Lung (tissue), 12 donors: ENCODE results near the gene FCGR2B. TPM values are rescaled to one million over a fixed set of nuclear protein-coding genes. Genes with fewer than 3 reads are reported as not detected.

ENCODE experiments used
- ATAC-seq: fragments of 200-7000 bp; cut with Tn5 transposase; one replicate; pipeline ENCODE4 v1.9.1; 2020; ENCODE audit warnings: moderate number of reproducible peaks; ENCODE audit not compliant: insufficient read depth, low FRiP score
- DNase-seq, 3 donors: peaks; one replicate each; pipeline ENCODE4 v3.0.0-alpha.2; 2013 to 2017
- H3K27ac ChIP-seq, 2 donors: one replicate each; pipeline ENCODE4 v1.5.1; 2013; ENCODE audit warnings: mild to moderate bottlenecking in 2 of 2, moderate library complexity in 2 of 2, control low read depth in 1 of 2, inconsistent platforms in 1 of 2, low read depth in 1 of 2, low read length in 1 of 2
- H3K27me3 ChIP-seq, 3 donors: one replicate each; pipeline ENCODE4 v1.5.1; 2013; ENCODE audit warnings: low read length in 2 of 3; ENCODE audit not compliant: control insufficient read depth in 3 of 3, insufficient read depth in 3 of 3
- H3K36me3 ChIP-seq, 4 donors: one replicate each; pipeline ENCODE4 v1.5.1; 2013; ENCODE audit warnings: low read length in 4 of 4, mild to moderate bottlenecking in 1 of 4, moderate library complexity in 1 of 4; ENCODE audit not compliant: control insufficient read depth in 4 of 4, insufficient read depth in 4 of 4
- H3K4me1 ChIP-seq, 5 donors: one replicate each; pipeline ENCODE4 v1.5.1; 2013; ENCODE audit warnings: low read length in 5 of 5, mild to moderate bottlenecking in 2 of 5, moderate library complexity in 1 of 5; ENCODE audit not compliant: control insufficient read depth in 5 of 5, insufficient read depth in 5 of 5
- H3K4me3 ChIP-seq: one replicate; pipeline ENCODE4 v1.5.1; 2013; ENCODE audit warnings: mild to moderate bottlenecking, control low read depth, moderate library complexity
- H3K9ac ChIP-seq, 2 donors: one replicate each; pipeline ENCODE4 v1.5.1; 2013; ENCODE audit warnings: low read length in 2 of 2, control low read depth in 1 of 2; ENCODE audit not compliant: insufficient read depth in 1 of 2
- H3K9me3 ChIP-seq, 4 donors: one replicate each; pipeline ENCODE4 v1.5.1; 2013; ENCODE audit warnings: low read length in 3 of 4, mild to moderate bottlenecking in 1 of 4, moderate library complexity in 1 of 4; ENCODE audit not compliant: control insufficient read depth in 4 of 4, insufficient read depth in 3 of 4
- WGBS, 2 donors: extraction: QIAGEN DNeasy Blood & Tissue Kit; methylation state at CpG; one replicate each; pipeline ENCODE4 v1.1.7; 2013; 5-methylcytosine and 5-hydroxymethylcytosine counted together
- polyA plus RNA-seq, 2 donors: library from polyadenylated mRNA; stranded (reverse); fragments of 200-250 nt; gene quantifications; one replicate each; pipeline ENCODE4 v1.2.1, GENCODE V29; 2013
- total RNA-seq, 2 donors: library from RNA; depleted of rRNA in 1 of 2; stranded (reverse); fragments of >200 nt in 1 of 2; gene quantifications; one replicate each; pipeline ENCODE4 v1.2.1, GENCODE V29; 2014 to 2021
- TF ChIP-seq, protein P1 (sequence below): IDR thresholded peaks from 2 replicates; pipeline ENCODE4 v1.5.1; 2012; ENCODE audit warnings: mild to moderate bottlenecking; ENCODE audit errors: control extremely low read depth, extremely low read depth
- donor health status: control.
- donor health status: control.
- donor health status: Bipolar disorder and iron deficiency.
- donor health status: healthy.
- donor health status: DM: yes; HTN: yes; CAD: no.

FCGR2B gene
- total and polyA plus RNA-seq, 4 donors = 6.8 to 12.3 (median 10.5) TPM

DNA sequence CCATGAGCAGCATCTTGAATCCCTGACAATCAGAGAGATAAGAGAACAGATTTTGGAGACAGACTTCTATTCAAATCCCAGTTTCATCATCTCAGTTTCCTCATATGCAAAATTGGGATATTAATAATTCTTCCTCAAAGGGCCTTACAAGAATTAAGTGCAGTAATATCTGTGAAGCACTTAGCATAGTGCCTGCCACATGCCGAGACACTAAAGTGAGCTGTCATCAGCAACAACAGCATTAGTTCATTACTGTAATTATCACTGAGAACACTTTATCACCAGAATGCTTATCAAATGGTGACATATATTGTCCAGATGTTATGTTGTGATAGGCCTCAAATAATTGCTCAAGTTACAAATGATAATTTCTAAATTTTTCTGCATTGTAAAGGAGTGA, 57.5 kb downstream of the FCGR2B start:
- Histone ChIP-seq H3K9me3 (peaks cover 0 to 2% (median 0%) of the 10 kb centered on the region in 4 donors), H3K27ac (no peak overlapping the region), H3K4me1 (peaks cover 0 to 5% (median 0%) of the 10 kb centered on the region in 5 donors), H3K27me3 (peaks cover 0 to 5% (median 2%) of the 10 kb centered on the region in 3 donors), H3K36me3 (no peaks in the 10 kb centered on the region), H3K9ac (no peak overlapping the region), H3K4me3 (no peak overlapping the region)
- 72 to 91% methylated on average over 1 of the region's 1 CpG for WGBS, 2 donors
- DNase-seq (no peak), ATAC-seq (no peak)
- TF ChIP-seq, protein P1, sequence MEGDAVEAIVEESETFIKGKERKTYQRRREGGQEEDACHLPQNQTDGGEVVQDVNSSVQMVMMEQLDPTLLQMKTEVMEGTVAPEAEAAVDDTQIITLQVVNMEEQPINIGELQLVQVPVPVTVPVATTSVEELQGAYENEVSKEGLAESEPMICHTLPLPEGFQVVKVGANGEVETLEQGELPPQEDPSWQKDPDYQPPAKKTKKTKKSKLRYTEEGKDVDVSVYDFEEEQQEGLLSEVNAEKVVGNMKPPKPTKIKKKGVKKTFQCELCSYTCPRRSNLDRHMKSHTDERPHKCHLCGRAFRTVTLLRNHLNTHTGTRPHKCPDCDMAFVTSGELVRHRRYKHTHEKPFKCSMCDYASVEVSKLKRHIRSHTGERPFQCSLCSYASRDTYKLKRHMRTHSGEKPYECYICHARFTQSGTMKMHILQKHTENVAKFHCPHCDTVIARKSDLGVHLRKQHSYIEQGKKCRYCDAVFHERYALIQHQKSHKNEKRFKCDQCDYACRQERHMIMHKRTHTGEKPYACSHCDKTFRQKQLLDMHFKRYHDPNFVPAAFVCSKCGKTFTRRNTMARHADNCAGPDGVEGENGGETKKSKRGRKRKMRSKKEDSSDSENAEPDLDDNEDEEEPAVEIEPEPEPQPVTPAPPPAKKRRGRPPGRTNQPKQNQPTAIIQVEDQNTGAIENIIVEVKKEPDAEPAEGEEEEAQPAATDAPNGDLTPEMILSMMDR = no peak

DNA sequence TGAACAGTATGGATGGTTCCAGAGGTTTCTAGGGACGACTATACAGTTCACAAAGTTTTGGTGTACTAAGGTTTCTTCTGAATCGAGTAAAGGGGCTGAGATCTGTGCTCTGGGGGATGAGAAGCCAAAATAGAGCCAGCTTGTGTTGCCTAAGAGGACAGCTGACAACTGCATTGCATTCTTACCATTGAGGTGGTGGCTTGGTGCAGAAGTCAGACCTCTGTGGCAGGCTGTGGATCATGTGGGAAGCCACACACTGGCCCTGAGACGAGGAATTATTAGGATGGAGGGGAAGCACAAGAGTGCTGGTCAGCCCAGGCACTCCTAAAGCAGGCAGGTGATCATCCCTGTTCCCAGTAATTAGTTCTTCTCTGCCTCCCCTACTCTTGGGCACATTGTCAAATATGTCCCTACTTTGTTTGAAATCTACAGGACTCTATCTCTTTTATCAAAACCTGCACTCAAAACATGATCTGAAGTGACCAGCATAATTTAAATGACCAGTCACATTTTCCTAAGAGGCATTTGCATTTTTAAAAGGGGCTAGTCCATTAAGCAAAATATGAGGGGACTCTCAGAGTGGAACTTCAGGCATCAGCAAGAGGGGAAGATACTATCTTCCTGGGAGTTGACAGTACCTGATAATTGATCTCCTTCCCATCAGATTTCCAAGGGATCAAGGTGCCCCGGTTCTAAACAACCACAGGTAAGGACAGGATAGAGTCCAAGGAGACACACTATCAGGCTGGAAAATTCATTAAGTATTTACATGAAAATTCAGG, 58.2 kb downstream of the FCGR2B start, which contains the start of gene FCRLB:
Gene FCRLB (plus strand): TSS at position 589 of the 782 bp plus-strand sequence. CDS start 1,129 bp downstream, outside the sequence.
- TF ChIP-seq, protein P1 = no peak
- H3K9ac ChIP-seq = no peak within 1 kb of the TSS
- ATAC-seq (no peak), DNase-seq (no peak)
- peaks cover 0 to 6% (median 0%) of the 10 kb centered on the region in 5 donors for H3K4me1 ChIP-seq
- H3K27me3 ChIP-seq = peaks cover 0 to 2% (median 1%) of the 10 kb centered on the region in 3 donors
- WGBS, 2 donors = 32 to 33% methylated on average over 4 of the region's 4 CpGs
- H3K9me3 ChIP-seq = peaks cover 0 to 2% (median 0%) of the 10 kb centered on the region in 4 donors
- H3K4me3 ChIP-seq = no peak within 1 kb of the TSS
- no peak within 1 kb of the TSS for H3K27ac ChIP-seq
- no peaks in the 10 kb centered on the region for H3K36me3 ChIP-seq

DNA sequence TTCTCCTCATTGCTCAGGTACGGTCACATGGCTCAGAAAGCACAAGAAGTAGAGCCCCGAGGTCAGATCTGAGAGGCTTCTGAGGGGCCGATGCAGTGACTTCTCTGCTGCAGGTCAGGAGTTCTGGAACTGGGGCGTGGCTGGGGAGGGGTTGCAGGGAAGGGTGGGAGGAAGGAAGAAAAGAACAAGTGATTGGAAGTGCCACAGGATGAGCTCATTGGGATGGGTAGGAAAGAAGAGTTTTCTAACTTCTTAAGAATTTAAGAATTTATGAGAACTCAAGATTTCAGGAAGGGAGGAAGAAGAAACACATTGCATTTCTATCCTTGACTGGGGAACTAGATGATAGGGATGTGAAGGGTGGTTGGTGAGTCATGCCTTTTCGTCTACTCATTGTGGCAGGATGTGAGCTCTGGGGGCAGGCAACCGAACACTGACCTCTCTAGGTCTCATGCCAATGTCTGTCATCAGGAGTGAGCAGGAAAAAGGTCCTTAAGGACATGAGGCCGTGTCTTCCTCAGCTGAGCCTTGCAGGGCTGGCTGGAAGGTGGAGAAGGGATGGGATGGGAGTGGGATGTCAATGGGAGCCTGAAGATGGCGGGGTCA, 58.9 kb downstream of the FCGR2B start:
- Histone ChIP-seq H3K9me3 (peaks cover 0 to 2% (median 0%) of the 10 kb centered on the region in 4 donors), H3K27ac (no peak overlapping the region), H3K4me1 (peaks cover 0 to 9% (median 0%) of the 10 kb centered on the region in 5 donors), H3K4me3 (no peak overlapping the region), H3K9ac (no peak overlapping the region), H3K36me3 (no peaks in the 10 kb centered on the region), H3K27me3 (peaks cover 0 to 2% (median 0%) of the 10 kb centered on the region in 3 donors)
- ATAC-seq (no peak), DNase-seq (no peak)
- TF ChIP-seq, protein P1 = no peak
- 54 to 55% methylated on average over 8 of the region's 8 CpGs for WGBS, 2 donors
